Measurements from ENCODE around the gene ACD.

Gene ACD

DNA sequence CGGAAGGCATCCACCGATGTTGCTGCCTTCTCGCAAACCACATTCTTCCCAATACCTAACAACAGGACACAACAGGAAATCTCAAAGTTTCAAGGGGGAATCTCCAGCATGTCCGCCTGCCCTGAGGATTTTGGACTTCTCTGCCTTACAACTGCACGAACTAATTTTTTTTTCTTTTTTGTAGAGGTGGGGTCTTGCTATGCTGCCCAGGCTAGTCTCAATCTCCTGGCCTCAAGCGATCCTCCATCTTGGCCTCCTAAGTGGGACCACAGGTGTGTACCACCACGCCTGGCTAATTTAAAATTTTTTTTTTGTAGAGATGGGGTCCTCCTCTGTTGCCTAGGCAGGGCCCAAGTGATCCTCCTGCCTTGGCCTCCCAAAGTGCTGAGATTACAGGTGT is 15.9 kb upstream of the ACD start:
- no peak for DNase-seq (ENCODE audit: low read depth)

DNA sequence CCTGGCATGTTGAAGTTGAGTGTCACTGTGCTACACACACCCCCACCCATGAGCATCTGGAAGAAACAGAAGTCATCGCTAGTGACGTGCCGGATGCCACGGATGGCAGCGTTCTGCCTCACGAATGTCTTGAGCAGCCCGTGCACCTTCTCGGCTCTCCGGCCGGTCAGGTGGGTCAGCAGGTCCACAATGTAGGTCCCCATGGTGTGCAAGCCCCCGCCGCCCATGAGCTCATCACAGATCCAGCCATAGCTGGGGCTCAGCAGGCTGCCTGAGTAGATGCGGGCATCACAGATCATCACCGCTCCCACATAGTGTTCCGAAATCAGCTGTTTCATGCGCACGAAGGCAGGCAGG is 15.5 kb upstream of the ACD start:
- no peak for DNase-seq (ENCODE audit: low read depth)

DNA sequence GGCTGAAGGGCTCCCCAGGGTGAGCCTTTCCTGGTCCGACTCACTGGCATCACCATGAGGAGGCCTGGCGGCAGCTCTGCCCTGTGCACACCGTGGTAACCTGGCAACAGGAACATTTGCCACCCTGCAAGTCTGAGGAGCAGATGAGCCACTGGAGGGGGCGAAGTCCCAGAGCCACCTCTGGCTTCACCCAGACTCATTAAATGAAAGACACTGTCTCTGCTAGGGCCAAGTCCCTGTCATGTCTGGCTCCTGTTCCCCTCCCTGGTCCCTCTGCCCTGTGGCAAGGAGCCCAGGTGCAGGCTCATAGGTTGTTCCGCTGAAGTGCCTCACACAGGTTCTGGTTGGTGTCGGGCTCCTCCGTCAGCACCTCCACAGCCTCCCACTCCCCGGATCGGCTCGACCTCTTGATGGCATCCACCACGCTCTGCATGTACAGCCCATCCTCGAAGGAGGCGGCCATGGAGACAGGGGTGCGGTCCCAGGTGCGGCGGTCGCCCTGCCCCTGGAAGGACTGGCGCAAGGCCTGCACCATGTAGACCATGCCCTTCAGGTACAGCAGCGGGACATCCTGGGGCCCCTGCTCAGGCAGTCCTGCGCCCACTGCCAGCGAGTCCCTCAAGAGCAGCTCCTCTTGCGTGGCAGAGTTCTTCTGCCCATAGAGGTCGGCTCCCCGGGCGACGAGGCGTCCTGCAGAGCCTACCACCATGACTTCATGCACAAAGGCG is 15.0 kb upstream of the ACD start:
- DNase-seq (ENCODE audit: low read depth) = no peak

DNA sequence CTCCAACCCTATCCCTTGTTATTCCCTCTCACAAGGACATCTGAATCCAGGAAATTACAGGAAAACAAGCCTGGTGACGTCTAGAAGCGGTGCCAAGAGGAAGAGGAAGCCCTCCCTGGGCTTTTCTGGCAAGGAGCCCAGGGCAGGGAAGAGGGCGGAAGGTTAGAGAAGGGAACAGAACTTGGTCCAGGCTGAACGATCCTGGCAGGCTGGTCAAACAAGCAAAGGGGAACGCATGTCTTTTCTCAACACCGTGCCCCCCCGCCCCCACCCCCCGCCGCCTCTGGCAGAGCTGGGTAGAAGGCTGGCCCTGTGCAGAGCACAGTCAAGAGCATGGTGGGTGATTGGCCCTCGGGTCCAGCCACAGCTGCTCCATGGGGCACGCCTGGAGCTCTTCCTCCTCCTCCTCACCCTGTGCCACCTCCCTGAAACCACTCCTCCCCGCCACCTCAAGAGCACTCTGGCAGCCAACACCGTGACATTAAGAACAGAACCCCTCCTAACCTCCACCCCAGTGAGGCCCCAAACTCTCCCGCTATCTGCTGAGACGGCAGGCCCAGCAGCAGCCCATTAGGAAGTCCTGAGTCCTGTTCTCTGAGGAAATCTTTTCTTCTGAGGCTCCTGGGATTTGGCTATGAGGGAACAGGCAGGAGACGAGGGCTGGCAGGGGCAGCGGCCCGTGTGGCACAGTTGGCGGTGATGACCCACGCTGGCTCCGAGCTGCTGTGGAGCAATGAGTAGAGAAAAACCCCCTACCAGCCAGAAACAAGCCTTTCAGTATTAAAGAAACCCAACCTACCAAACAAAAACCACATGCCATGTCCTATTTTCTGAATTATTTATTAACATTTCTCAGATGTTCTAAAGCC is 13.9 kb upstream of the ACD start:
- no peak for DNase-seq (ENCODE audit: low read depth)

DNA sequence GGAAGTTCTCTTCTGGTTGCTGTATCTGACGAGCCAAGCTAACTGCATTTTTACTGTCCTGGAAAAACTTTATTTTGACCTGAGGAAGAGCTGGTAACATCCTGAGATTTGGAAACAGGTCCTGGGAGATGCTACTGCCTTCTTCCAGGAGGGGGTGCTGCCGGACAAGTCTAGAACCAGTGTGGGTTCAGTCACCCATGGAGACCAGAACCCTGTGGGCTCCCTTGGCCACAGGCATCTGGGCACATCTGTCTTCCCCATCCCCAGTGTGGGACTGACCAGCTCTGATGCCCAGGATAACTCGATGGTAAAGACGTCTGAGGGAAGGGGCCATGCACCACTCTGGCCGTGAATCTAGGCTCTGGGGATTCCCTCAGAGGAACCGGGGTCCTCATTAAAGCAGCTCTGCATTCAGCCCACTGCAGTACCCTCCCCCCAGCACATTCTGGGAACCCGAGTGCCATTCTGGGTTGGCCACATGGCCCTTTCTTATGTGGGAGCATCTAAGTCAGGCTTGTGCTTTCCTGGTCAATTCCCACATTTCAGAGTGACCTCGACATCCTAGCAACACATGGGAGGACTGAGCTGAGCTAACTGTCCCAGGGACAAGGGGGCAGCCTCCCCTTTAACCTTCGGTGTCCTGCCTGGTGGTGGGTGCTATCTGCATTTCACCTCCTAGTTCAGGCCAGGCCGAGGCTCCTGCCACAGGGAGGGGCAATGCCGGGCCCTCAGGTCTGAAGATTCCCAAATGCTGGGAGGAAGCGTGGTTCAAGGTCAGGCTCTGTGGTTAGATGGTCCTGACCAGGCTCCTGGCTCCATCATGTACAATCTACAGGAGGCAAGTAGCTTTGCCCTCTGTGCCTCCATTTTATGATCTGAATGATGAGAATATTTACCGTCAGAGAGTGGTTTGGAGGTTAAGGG is 12.9 kb upstream of the ACD start:
- peak; percentile 69 for DNase-seq (ENCODE audit: low read depth)

DNA sequence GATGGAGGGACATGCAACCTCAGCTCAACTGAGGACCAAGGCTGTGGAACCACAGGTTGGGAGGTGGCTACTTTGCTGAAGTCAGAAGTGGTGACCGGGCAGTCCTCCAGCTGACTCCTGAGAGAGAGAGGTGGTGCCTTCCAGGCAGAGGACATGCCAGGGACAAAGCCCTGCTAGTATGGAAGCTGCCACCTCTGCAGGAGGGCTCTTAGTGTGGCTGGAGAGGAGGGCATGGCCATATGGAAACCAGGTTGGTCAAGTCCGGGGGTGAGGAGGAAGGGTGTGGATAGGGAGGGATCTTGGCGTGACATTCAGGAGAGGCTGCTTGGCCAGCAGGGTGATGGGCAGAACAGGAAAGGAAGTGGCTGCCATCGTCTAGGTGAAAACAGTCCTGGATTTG is 12.2 kb upstream of the ACD start:
- DNase-seq (ENCODE audit: low read depth) = no peak

DNA sequence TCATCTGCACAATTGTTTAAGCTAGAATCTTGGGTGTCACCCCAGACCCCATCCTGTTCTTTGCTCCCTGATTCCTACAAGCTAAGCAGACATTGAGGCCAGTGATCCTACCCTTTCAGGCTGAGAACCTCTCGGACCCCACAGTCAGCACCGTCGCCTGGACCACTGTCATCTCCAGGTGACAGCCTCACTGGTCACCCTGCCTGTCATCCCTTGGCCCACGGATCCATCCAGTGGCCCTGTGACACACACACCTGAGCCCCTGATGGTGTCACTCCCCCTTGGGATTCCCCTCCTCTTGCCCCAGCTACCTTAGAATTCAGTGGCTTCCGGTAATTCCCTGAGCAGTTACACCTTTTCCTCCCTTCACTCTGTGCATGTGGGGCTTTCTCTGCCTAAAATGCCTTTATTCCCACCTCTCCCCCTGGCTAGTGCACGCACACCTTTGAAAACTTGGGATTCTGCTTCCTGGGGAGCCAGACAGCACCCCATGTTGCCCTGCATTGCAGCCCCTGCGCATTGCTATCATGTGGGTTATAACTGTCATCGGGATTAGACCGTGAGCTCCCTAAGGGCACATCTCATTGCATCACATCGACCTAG is 9.5 kb upstream of the ACD start:
- no peak for DNase-seq (ENCODE audit: low read depth)

DNA sequence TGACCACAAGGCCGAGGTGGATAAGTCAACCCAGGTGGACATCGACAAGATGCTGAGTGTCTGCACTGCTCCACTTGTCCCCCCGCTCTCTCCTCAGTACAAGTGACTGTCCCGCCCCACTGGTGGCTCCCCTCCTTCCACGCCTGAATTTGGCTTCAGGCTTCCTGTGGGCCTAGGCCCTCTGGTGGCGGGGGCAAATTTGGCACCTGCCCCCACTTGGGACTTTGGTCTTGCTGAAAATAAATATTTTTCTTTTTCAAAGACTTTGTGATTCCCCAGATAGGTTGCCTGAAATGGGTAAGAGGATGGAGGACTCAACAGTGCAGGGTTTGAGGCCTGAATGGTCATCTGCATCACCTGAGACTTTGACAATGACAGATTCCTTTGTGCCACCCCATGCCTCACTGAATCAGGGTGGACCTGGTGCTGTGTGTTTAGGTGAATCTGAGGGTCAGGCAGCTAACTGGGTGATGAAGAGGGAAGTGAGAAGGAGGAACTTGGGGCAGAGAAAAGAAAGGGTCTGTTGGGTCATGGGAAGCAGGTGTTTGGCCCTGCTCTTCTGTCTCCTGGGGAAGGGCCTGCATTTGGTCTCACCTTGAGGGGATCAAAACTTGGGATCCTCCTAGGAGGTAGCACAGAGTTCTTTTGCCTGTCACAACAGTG is 8.6 kb upstream of the ACD start:
- no peak for DNase-seq (ENCODE audit: low read depth)

DNA sequence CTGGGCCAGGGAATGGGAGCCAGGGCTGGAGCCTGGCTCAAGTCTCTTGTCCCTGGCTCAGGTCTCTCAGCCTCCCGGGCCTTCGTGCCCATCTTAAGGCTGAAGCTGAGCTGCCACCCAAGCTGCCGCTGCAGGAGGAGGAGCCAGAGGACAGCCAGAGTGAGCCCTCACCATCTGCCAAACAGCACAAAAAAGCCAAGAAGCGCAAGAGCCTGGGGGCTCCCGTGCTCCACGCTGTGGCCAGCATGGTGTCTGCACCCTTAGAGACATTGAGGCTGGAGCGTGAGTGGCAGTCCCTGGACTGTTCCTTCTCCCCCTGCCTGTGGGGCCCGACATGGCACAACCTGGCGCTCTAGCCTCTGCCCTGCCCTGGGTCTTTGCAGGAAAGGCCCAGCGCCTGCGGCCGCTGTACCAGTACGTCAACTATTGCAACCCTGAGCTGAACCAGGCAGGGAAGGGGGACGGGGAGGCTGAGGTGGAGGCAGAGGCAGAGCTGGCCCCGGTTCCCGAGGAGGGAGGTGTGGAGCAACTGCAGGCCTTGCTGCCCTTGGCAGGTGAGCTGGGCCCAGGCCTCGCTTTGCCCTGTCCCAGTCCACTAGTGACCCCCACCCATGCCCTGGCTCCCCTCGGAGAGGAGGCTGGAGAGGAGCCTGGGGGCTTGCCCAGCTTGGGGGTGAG is 7.9 kb upstream of the ACD start:
- DNase-seq (ENCODE audit: low read depth) = peak; percentile 87

DNA sequence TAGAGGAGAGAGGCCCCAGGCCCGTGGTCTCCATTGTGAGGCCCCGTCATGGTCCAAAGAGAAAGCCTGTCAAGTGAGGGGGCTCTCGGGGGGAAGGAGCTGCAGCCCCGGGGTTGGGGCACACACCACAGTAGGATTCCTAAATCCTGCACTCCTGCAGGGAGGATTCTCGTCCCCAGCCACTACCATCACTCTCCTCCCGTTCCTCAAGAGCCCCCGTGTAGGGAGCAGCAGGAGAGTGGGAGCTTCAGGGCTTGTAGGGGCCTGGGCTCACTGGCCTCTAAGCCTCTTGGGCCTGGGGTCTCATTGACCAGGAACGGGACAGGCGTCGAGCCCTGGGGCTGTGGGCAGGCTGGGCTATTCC is 7.4 kb upstream of the ACD start:
- DNase-seq (ENCODE audit: low read depth) = no peak

DNA sequence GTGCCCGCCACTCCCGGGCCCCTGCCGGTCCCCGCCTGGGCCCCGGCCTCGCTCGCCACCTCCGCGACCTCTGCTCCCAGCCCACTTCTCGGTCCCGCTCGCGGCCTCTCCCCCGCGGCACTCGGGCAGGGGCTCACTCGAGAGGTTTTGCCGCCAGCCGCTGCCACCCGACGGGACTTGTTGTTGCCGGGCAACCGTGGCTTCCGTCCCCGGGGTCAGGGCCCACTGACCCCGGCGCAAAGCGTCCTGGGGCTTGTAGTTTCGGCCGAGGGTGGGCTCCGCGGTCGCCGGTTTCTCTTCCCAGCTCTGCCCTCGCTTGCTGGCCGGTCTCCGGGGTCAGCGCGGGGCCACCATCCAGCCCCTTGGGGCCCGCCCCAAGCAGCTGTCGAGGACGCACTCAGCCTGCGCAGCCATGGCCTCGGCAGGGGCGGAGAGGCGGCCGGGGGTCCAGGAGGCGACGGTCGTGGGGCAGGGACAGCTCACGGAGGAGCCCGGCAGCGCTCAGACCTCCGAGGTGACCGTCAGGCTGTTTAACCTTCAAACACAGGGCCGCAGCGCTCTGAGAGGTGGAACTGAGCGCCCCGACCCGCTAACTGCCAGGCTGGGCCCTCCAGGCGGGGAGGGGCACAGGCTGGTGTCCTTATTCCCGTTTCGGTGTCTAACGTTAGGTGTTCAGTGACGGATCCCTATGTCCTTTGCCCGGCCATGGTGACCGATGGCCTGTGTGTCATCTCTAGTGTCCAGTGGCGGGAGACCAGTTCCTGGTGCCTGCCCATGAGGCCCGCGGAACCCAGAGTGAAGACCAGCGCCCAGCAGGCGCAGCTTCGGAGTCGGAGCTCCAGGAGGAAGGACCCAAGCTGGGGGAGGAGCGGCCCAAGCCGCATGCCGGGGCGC is 6.7 kb upstream of the ACD start, which contains the start of the genes C16orf86 and ENKD1:
Gene C16orf86 (plus strand): TSS at position 256 of the 894 bp plus-strand sequence. CDS start 157 bp downstream, at position 413.
Gene ENKD1 (minus strand): TSS at position 192 of the 894 bp plus-strand sequence. CDS start 308 bp downstream, outside the sequence.
- peak; percentile 52 for DNase-seq (ENCODE audit: low read depth)

DNA sequence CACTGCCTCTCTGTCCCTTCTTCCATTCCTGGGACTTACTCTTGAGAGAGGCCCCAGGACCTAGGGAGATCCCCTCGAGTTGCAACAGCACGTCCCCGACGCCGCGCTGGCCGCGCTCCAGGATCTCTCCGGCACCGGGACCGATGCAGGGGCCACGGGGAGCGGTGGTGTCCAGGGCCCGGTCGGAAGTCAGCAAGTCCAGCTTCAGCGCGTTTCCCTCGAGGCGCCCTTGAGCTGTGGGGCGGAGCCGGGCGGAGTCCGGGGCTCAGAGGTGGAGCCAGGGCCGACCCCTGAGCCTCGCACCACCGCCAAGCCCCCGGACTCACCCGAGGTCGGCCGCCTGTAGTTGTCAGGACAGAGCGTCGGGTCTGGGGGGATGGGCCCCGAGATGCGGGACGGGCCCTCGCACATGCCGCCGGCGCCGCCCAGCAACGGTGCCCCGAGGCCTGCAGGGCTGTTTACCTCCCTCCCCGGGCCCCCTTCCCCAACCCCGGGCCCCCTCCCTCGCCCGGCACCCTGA is 6.0 kb upstream of the ACD start:
- peak; percentile 32 for DNase-seq (ENCODE audit: low read depth)

DNA sequence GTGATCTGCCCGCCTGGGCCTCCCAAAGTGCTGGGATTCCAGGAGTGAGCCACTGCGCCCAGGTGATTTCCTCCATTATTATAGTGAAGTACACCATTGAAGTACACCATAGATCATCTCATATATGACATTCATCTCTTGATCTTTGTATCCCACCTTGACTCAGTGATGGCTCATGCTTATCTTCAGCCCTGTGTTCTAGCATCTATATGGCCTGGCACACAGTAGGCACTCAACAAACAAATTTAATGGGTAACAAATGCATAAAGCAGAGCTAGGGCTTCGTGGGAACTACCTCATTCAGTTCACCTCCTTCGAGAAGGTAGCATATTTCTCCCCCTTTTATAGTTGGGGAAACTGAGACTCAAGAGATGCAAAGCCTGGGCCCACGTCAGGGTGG is 5.5 kb upstream of the ACD start:
- no peak for DNase-seq (ENCODE audit: low read depth)

DNA sequence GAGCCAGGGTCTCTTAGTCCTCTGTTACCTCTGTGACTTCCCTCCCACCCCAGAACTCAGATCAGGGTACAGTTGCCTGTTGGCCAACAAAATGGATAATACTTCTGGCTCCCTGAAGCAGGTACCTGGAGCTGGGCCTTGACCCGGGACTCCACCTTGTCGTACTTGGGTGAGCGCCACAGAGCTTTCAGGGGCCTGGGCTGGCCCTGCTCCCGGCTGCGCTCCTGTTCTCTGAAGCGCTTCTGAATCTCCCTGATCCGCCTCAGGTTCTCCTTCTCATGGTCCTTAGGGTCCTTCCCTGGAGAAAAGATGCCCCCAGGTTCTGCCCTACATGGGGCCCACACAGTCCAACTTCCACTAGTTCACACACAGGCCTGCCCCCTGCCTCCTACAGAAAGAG is 4.8 kb upstream of the ACD start:
- DNase-seq (ENCODE audit: low read depth) = no peak

DNA sequence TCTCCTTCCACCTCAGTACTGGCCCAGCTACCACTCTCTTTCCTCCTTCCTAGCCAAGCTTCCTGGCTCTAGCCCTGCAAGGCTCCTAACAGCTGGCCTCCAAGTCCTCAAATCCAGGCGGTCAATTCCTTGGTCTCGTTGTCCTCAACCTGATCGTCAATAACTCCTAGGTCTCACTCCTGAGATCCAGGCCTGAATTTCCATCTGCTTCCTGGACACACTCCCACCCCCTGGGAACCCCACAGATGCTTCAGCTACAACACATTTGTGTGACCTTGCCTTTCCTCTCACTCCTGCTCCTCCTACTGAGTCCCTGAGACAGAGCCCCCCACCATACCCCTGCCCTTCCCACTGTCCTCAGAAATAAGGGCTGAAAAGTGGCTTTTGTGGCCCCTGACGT is 4.2 kb upstream of the ACD start:
- no peak for DNase-seq (ENCODE audit: low read depth)

DNA sequence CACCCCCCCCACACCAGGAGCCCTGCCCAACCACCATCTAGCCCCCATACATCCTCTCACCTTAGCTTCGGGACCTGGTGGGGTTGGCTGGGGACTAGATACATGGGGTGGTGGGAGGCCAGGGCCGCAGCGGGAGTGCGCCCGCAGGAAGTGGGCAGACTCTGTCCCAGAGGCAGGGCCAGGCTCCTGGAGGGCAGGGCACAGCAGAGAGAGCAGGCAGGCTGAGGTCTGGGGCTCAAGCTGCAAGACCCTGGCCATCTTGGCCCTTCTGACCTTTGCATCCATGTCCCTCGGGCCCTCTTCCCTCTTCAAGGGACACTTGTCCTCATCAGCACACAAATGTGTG is 3.8 kb upstream of the ACD start:
- DNase-seq (ENCODE audit: low read depth) = no peak

DNA sequence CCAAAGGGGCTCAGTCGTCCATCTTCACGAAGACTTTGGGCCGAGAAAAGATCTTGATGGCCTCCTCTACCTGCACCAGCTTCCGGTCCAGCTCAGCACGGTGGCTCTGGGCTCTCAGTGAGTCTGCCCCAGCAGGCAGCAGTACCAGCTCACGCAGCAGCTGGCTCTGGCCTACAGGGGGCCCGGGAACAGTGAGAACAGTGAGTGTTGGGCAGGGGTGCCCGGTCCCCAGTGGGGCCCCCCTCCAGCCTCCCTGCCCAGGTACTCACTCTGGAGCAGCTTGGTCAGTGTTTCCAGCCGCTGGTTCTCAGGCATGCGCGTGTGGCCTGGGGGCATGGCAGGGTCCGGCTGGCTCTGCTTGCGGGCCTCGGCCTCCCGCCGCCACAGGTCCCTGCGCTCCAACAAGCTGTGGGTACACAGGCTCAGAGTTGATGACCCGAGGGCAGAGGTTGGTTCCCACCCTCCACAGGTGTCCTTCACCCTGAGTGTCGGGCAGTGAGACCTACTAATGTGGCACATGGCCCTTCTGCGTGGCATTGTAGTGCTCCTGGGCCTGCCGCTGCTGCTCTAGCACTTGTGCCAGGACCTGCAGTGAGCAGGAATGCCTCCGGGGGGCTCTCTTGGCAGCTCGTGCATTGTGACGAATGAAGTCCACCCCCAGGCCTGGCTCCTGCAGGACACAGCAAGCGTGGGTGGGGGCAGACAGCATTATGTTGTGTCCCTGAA is 3.3 kb upstream of the ACD start:
- no peak for DNase-seq (ENCODE audit: low read depth)

DNA sequence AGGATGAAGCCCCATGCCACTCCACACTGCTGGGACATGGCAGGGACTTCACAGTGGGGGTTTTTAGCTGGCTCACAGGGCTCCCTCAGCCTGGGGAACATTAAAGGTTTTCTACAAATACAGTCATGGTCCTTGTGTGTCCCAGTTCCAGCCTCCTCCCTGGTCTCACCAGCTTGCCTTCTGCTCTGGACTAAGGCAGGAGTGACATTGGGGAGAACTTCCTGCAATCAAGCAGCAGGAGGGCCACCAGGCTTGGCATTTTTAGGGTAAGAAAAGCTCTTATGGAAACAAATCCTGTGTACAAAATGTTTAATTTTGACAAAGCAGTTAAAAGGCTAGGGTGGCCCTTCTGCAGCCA is 2.6 kb upstream of the ACD start:
- DNase-seq (ENCODE audit: low read depth) = no peak
